IPS-18c (cell line): ENCODE results near the gene ERN1.
"Not testable (repeated sequence)": the region's sequence is repeated elsewhere in the genome, so short reads cannot be mapped to it uniquely, and the experiment has no call there.

Experiments
- H3K4me3 ChIP-seq: 2 replicates; pipeline ENCODE4 v1.7.0; 2013; ENCODE audit warnings: low read depth, mild to moderate bottlenecking, low read length, moderate library complexity; ENCODE audit not compliant: insufficient read depth
- H3K9me3 ChIP-seq: one replicate; pipeline ENCODE4 v1.6.1; 2013; ENCODE audit warnings: mild to moderate bottlenecking, low read length, moderate library complexity; ENCODE audit not compliant: control insufficient read depth, insufficient read depth

ERN1 gene

GRCh38 chr17:64129765-64130558, at the start of gene ERN1:
Gene ERN1, minus strand, starts transcription at chr17:64130144. Its CDS starts 115 bp downstream, at chr17:64130029.
- Histone ChIP-seq H3K9me3 (no peaks in the 10 kb centered on the region), H3K4me3 (peak within 1 kb of the TSS; percentile 85)

- H3K9me3 ChIP-seq, H3K4me3 ChIP-seq: not testable (repeated sequence)
Measured at GRCh38 chr17:64179024-64179423, 49.1 kb upstream of the ERN1 start.

GRCh38 chr17:64178011-64178825, 48.3 kb upstream of the ERN1 start:
- no peaks in the 10 kb centered on the region for H3K9me3 ChIP-seq
- no peak overlapping the region for H3K4me3 ChIP-seq

GRCh38 chr17:64177311-64178010, 47.5 kb upstream of the ERN1 start:
- no peak overlapping the region for H3K4me3 ChIP-seq
- H3K9me3 ChIP-seq, result no peaks in the 10 kb centered on the region

GRCh38 chr17:64176556-64176955, 46.6 kb upstream of the ERN1 start:
- Histone ChIP-seq H3K9me3 (no peaks in the 10 kb centered on the region), H3K4me3 (no peak overlapping the region)

- no peak overlapping the region for H3K4me3 ChIP-seq
Measured at GRCh38 chr17:64174686-64175456, 44.9 kb upstream of the ERN1 start.

GRCh38 chr17:64173646-64174045, 43.7 kb upstream of the ERN1 start:
- H3K4me3 ChIP-seq, result no peak overlapping the region

More at GRCh38 chr17:64174686-64175456, 44.9 kb upstream of the ERN1 start:
- no peaks in the 10 kb centered on the region for H3K9me3 ChIP-seq

GRCh38 chr17:64172510-64172909, 42.6 kb upstream of the ERN1 start:
- Histone ChIP-seq H3K4me3 (no peak overlapping the region), H3K9me3 (no peaks in the 10 kb centered on the region)

More at GRCh38 chr17:64173646-64174045, 43.7 kb upstream of the ERN1 start:
- no peaks in the 10 kb centered on the region for H3K9me3 ChIP-seq

GRCh38 chr17:64171041-64171440, 41.1 kb upstream of the ERN1 start:
- H3K9me3 ChIP-seq, result no peaks in the 10 kb centered on the region
- no peak overlapping the region for H3K4me3 ChIP-seq

GRCh38 chr17:64170286-64170685, 40.3 kb upstream of the ERN1 start:
- Histone ChIP-seq H3K9me3 (no peaks in the 10 kb centered on the region), H3K4me3 (no peak overlapping the region)

- H3K9me3 ChIP-seq, H3K4me3 ChIP-seq: not testable (repeated sequence)
Measured at GRCh38 chr17:64167666-64168065, 37.7 kb upstream of the ERN1 start.

GRCh38 chr17:64166876-64167275, 36.9 kb upstream of the ERN1 start:
- Histone ChIP-seq H3K9me3 (no peaks in the 10 kb centered on the region), H3K4me3 (no peak overlapping the region)

GRCh38 chr17:64165347-64165746, 35.4 kb upstream of the ERN1 start:
- Histone ChIP-seq H3K9me3 (no peaks in the 10 kb centered on the region), H3K4me3 (no peak overlapping the region)

GRCh38 chr17:64164596-64165285, 34.8 kb upstream of the ERN1 start:
- Histone ChIP-seq H3K9me3 (no peaks in the 10 kb centered on the region), H3K4me3 (no peak overlapping the region)

GRCh38 chr17:64163468-64163867, 33.5 kb upstream of the ERN1 start:
- no peak overlapping the region for H3K4me3 ChIP-seq
- H3K9me3 ChIP-seq, result no peaks in the 10 kb centered on the region

- Histone ChIP-seq H3K9me3 (no peaks in the 10 kb centered on the region), H3K4me3 (no peak overlapping the region)
Measured at GRCh38 chr17:64162554-64162953, 32.6 kb upstream of the ERN1 start.
